AG09319 (cell line): ENCODE measurements around the gene SLC2A9.

Experiments used
- DNase-seq: peaks from one replicate; pipeline ENCODE4 v3.0.0-alpha.2; 2010; ENCODE audit warnings: low read depth; ENCODE audit errors: extremely low read depth
- CTCF ChIP-seq: IDR thresholded peaks from 2 replicates; pipeline ENCODE4 v1.5.1; 2011; ENCODE audit warnings: low read depth, mild to moderate bottlenecking, inconsistent platforms, low read length, moderate library complexity

SLC2A9 gene

DNA sequence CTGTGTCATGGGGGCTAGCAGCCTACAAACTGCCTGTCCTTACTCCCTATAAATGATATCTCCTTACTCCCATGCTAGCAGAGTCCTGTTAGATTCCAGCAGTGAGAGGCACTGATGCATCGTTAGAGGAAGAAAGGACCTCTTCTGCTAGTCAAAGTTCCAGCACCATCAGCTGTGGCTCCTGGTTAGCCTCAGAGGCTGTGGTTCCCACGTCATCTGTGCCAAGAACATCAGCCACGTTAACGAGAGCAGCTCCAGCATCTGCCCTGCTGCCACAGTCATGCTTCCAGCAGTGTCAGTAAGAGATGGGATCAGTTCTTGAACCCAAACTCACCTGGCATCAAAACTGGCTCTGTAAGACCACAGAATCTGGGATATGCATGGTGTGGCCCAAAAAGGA, 88.5 kb downstream of the SLC2A9 start:
- no peak for DNase-seq
- TF ChIP-seq CTCF, result no peak

DNA sequence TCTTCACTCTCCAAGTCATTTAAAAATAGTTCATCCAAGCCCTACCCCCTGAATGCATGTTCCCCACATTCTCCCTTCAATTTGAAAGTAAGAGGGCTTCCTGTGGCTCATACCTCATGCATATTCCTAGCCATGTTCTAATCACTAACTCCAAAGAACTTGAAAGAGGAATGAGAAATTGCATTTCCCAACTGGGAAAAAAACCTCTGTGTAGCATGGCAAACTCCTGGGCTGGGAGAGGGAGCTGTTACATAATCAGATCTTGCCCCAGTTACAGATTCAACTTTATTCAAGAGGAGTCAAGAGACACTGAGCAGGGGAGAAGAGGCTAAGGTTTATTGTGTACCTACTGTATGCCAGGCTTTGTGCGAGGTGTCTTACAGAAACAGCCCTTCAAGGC, 90.2 kb downstream of the SLC2A9 start:
- DNase-seq, result no peak
- TF ChIP-seq CTCF, result no peak

DNA sequence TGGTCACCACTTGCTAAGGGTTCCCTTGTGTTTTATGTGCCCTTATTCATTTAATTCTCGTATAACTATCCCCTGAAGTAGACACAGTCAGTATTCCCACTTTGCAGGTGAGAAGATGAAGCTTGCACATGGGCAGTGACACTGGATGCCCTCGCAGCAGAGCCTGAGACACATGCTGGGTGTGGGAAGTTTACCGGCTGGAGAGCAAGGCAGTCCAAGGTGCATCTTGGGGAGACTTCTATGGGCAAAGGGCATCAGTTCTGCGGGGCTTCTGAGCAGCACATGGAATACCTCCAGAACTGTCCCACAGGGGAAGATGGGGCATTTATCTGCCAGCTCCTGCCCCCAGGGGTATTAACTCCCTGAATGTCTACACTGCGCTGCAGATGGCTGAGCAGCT, 92.2 kb downstream of the SLC2A9 start:
- no peak for DNase-seq
- no peak for TF ChIP-seq CTCF

DNA sequence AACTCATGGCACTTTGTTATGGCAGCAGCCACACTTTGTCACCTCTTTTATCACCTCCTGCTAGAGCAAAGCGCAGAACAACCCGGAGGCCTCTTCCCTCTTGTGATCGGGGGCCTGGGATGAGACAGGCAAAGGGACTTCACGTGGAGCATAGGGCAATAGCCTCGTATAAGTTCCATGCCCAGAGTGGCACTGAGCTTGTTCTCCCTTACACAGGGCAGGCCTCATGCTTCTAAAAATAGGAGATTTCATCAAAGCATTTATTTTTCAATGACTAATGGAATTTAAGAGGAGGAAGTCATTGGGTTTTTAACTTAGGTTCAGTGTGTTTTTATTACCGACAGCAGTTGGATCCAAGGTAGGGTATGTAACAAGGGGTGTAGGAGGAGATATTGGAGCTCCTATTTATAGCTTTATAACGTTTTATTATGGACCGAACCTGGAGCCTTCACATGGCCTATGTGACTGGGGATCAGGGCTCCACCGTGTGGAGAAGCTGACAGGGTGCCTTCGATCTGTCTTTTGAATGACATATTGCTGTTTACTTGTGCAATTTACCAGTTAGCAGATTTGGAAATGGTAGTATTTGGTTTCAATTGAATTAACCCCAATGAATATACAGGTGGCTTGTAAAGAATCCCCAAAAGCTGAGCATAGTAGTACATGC, 93.8 kb downstream of the SLC2A9 start:
- TF ChIP-seq CTCF, result no peak
- DNase-seq, result no peak

DNA sequence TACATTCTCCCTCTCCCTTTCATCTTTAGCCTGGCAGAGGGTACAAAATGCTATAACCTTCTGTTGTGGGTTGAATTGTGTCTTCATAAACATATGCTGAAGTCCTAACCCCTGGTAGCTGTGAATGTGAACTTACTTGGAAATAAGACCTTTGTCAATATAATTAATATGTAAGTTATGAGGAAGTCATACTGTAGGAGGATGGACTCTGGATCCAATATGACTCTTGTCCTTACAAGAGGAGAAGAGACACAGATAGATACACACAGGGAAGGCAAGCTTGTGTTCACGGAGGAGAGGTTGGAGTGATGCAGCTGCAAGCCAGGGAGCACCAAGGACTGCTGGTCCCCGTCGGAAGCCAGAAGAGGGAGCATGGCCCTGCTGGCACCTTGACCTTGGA, 94.7 kb downstream of the SLC2A9 start:
- DNase-seq, result no peak
- TF ChIP-seq CTCF, result no peak

DNA sequence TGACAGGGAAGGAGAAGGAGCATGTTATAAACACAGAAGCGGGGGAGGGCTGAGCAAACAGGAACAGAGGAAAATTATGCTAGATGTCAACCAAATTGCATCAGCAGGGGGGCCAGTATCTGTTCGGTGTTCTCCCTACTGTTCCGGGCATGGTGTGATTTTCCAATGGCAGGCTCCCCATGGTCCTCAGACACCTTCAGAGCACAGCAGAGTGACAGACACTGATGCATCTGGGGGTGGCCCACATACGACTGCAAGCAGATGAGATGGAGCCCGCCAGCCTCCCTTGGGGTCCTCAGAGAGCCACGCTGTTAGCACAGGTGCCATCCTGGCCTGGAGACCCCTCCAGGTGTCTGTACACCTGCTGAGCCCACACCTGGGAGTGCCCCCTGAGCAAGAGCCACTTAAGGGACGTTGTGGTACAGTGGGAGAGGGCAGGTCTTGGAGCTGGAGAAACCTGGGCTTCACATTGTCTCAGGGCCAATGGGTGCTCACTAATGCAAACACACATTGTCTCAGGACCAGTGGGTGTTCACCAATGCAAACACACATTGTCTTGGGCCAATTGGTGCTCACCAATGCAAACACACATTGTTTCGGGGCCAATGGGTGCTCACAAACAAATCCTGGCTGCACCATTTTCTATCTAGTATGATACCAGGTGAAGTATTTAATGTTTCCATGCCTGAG, 95.4 kb downstream of the SLC2A9 start:
- no peak for TF ChIP-seq CTCF
- no peak for DNase-seq

DNA sequence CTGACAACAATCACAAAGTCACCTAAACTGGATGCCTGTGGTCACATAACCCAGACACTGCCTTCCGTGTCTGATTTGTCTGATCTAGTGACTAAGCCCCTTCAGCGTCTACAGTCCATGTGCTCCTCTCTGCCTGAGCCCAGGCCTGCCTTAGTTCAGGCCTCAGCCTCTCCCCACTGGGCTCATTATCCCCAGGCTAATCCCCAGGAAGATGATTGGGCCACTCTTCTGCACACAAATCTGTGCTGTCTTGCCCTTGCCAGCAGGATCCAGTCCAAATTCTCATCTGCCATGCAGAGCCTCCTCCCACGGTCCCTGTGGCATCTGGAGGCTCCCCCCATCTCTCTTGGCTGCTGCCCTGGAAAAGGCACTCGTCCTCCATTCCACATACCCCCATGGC, 96.5 kb downstream of the SLC2A9 start:
- no peak for DNase-seq
- TF ChIP-seq CTCF, result no peak
